ENCODE measurements around the gene GFM1.

DNA sequence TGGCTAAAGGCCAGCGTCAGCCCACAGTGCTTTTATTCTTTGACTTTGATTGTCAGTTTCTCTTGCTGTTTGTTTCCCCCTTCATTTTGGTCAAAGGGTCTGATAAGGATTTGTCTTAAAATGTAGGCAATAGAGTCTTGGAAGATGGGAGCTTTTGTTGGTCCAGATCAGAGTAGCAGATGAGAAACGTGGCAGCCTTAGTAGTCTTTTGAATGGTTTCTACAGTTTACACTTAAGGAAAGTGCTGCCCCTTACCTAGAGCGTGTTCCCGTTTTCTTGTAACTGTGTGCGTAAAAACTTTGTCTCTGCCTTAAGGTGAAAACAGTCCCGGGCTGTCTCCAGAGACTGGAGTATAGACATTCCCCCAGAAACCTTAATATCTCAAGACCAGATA, 27.5 kb downstream of the GFM1 start:
- TF ChIP-seq, protein P1, sequence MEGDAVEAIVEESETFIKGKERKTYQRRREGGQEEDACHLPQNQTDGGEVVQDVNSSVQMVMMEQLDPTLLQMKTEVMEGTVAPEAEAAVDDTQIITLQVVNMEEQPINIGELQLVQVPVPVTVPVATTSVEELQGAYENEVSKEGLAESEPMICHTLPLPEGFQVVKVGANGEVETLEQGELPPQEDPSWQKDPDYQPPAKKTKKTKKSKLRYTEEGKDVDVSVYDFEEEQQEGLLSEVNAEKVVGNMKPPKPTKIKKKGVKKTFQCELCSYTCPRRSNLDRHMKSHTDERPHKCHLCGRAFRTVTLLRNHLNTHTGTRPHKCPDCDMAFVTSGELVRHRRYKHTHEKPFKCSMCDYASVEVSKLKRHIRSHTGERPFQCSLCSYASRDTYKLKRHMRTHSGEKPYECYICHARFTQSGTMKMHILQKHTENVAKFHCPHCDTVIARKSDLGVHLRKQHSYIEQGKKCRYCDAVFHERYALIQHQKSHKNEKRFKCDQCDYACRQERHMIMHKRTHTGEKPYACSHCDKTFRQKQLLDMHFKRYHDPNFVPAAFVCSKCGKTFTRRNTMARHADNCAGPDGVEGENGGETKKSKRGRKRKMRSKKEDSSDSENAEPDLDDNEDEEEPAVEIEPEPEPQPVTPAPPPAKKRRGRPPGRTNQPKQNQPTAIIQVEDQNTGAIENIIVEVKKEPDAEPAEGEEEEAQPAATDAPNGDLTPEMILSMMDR (IDR thresholded peaks at IDR 0.05; ENCODE audit: insufficient read depth, low read length), result no peak
- TF ChIP-seq, protein P2, sequence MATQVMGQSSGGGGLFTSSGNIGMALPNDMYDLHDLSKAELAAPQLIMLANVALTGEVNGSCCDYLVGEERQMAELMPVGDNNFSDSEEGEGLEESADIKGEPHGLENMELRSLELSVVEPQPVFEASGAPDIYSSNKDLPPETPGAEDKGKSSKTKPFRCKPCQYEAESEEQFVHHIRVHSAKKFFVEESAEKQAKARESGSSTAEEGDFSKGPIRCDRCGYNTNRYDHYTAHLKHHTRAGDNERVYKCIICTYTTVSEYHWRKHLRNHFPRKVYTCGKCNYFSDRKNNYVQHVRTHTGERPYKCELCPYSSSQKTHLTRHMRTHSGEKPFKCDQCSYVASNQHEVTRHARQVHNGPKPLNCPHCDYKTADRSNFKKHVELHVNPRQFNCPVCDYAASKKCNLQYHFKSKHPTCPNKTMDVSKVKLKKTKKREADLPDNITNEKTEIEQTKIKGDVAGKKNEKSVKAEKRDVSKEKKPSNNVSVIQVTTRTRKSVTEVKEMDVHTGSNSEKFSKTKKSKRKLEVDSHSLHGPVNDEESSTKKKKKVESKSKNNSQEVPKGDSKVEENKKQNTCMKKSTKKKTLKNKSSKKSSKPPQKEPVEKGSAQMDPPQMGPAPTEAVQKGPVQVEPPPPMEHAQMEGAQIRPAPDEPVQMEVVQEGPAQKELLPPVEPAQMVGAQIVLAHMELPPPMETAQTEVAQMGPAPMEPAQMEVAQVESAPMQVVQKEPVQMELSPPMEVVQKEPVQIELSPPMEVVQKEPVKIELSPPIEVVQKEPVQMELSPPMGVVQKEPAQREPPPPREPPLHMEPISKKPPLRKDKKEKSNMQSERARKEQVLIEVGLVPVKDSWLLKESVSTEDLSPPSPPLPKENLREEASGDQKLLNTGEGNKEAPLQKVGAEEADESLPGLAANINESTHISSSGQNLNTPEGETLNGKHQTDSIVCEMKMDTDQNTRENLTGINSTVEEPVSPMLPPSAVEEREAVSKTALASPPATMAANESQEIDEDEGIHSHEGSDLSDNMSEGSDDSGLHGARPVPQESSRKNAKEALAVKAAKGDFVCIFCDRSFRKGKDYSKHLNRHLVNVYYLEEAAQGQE (IDR thresholded peaks at IDR 0.05; ENCODE audit: insufficient replicate concordance, low read depth), result no peak

Data from HL-60 (cell line).